Measurements from ENCODE around the gene PDGFB. TPM values are rescaled to one million over a fixed set of nuclear protein-coding genes. Genes with fewer than 3 reads are reported as not detected.

The PDGFB gene
- total RNA-seq, 1 donor from 2014 or later: 53.4 TPM

- Mint-ChIP-seq H3K27me3 (ENCODE audit: unreplicated experiment) (peaks cover 2% of the 10 kb centered on the region), H3K4me3 (ENCODE audit: unreplicated experiment) (no peak overlapping the region), H3K36me3 (ENCODE audit: low read depth, unreplicated experiment) (no peaks in the 10 kb centered on the region), H3K27ac (ENCODE audit: unreplicated experiment) (peak overlapping the region; percentile 89), H3K9me3 (ENCODE audit: unreplicated experiment) (no peaks in the 10 kb centered on the region), H3K4me1 (ENCODE audit: unreplicated experiment) (peaks cover 38% of the 10 kb centered on the region)
- TF ChIP-seq CTCF (IDR thresholded peaks at IDR 0.05; ENCODE audit: unreplicated experiment): no peak
- no peak for DNase-seq (ENCODE audit: low spot score)
Measured at GRCh38 chr22:39254789-39255298, 10.1 kb upstream of the PDGFB start.

- Mint-ChIP-seq H3K4me1 (ENCODE audit: unreplicated experiment) (peaks cover 45% of the 10 kb centered on the region), H3K9me3 (ENCODE audit: unreplicated experiment) (no peaks in the 10 kb centered on the region), H3K27me3 (ENCODE audit: unreplicated experiment) (peaks cover 2% of the 10 kb centered on the region), H3K27ac (ENCODE audit: unreplicated experiment) (no peak overlapping the region), H3K4me3 (ENCODE audit: unreplicated experiment) (no peak overlapping the region), H3K36me3 (ENCODE audit: low read depth, unreplicated experiment) (no peaks in the 10 kb centered on the region)
- no peak for DNase-seq (ENCODE audit: low spot score)
- no peak for TF ChIP-seq CTCF (IDR thresholded peaks at IDR 0.05; ENCODE audit: unreplicated experiment)
Measured at GRCh38 chr22:39254122-39254521, 9.3 kb upstream of the PDGFB start.

- Mint-ChIP-seq H3K4me1 (ENCODE audit: unreplicated experiment) (peaks cover 47% of the 10 kb centered on the region), H3K27me3 (ENCODE audit: unreplicated experiment) (no peaks in the 10 kb centered on the region), H3K9me3 (ENCODE audit: unreplicated experiment) (no peaks in the 10 kb centered on the region), H3K27ac (ENCODE audit: unreplicated experiment) (no peak overlapping the region), H3K36me3 (ENCODE audit: low read depth, unreplicated experiment) (no peaks in the 10 kb centered on the region), H3K4me3 (ENCODE audit: unreplicated experiment) (no peak overlapping the region)
- no peak for DNase-seq (ENCODE audit: low spot score)
- TF ChIP-seq CTCF (IDR thresholded peaks at IDR 0.05; ENCODE audit: unreplicated experiment): no peak
Measured at GRCh38 chr22:39253435-39254070, 8.8 kb upstream of the PDGFB start.

GRCh38 chr22:39252461-39253434 is 8.0 kb upstream of the PDGFB start:
- no peak for TF ChIP-seq CTCF (IDR thresholded peaks at IDR 0.05; ENCODE audit: unreplicated experiment)
- DNase-seq (ENCODE audit: low spot score): no peak
- no peak overlapping the region for H3K4me3 Mint-ChIP-seq (ENCODE audit: unreplicated experiment)
- H3K27ac Mint-ChIP-seq (ENCODE audit: unreplicated experiment): no peak overlapping the region
- H3K9me3 Mint-ChIP-seq (ENCODE audit: unreplicated experiment): no peaks in the 10 kb centered on the region
- H3K27me3 Mint-ChIP-seq (ENCODE audit: unreplicated experiment): no peaks in the 10 kb centered on the region
- no peaks in the 10 kb centered on the region for H3K36me3 Mint-ChIP-seq (ENCODE audit: low read depth, unreplicated experiment)
- peaks cover 52% of the 10 kb centered on the region for H3K4me1 Mint-ChIP-seq (ENCODE audit: unreplicated experiment)
